PC-3 (cell line): ENCODE measurements around the gene MAP7D3. TPM values are rescaled to one million over a fixed set of nuclear protein-coding genes. Genes with fewer than 3 reads are reported as not detected.

ENCODE experiments used
- ATAC-seq: fragments of 200-7000 bp; cut with Tn5 transposase; 2 replicates; pipeline ENCODE4 v1.9.1; 2020; ENCODE audit warnings: mild to moderate bottlenecking, moderate library complexity
- BruUV-seq: library from RNA; stranded (reverse); fragments of 400-500 nt; replicated peaks from 2 replicates; lab custom pipeline; 2021; lab: Mats Ljungman, UMichigan
- CTCF ChIA-PET: fragments of 300-600 bp; sonication (Branson Sonifier 250); formaldehyde crosslinking; loops from one replicate; lab custom pipeline; 2022; ENCODE audit warnings: antibody characterized with exemption; lab: Charles Lee
- POLR2A ChIA-PET: fragments of 300-600 bp; sonication (Branson Sonifier 250); formaldehyde crosslinking; loops from one replicate; lab custom pipeline; 2022; ENCODE audit warnings: antibody characterized with exemption; ENCODE audit not compliant: unreplicated experiment; lab: Charles Lee
- DNase-seq: peaks from one replicate; pipeline ENCODE4 v3.0.0-alpha.2; 2015
- H2AFZ ChIP-seq: fragments of 300-600 bp; sonication (generic); 2 replicates; pipeline ENCODE4 v1.6.0; 2016; ENCODE audit warnings: antibody characterized with exemption, low read length
- H3F3A ChIP-seq: fragments of 300-600 bp; sonication (generic); one replicate; pipeline ENCODE4 v1.6.0; 2017; ENCODE audit warnings: antibody characterized with exemption, low read length, control low read depth, mild to moderate bottlenecking; ENCODE audit not compliant: unreplicated experiment
- H3K27ac ChIP-seq: fragments of 300-600 bp; sonication (generic); 2 replicates; pipeline ENCODE4 v1.5.1; 2016; ENCODE audit warnings: mild to moderate bottlenecking, low read length
- H3K27me3 ChIP-seq: fragments of 300-600 bp; sonication (generic); 2 replicates; pipeline ENCODE4 v1.6.1; 2016; ENCODE audit warnings: low read length, mixed read lengths
- H3K36me3 ChIP-seq: fragments of 300-600 bp; sonication (generic); 2 replicates; pipeline ENCODE4 v1.6.1; 2016; ENCODE audit warnings: low read depth, mixed run types, low read length, mixed read lengths
- H3K4me1 ChIP-seq: fragments of 300-600 bp; sonication (generic); 2 replicates; pipeline ENCODE4 v1.5.1; 2016; ENCODE audit warnings: low read length; ENCODE audit not compliant: insufficient read depth
- H3K4me2 ChIP-seq: fragments of 300-600 bp; sonication (generic); 2 replicates; pipeline ENCODE4 v1.6.0; 2016; ENCODE audit warnings: low read length
- H3K4me3 ChIP-seq: fragments of 300-600 bp; sonication (generic); 2 replicates; pipeline ENCODE4 v1.5.1; 2016; ENCODE audit warnings: mild to moderate bottlenecking, low read length, mixed read lengths
- H3K79me2 ChIP-seq: fragments of 300-600 bp; sonication (generic); 2 replicates; pipeline ENCODE4 v1.6.1; 2017; ENCODE audit warnings: low read length, mixed read lengths
- H3K9ac ChIP-seq: fragments of 300-600 bp; sonication (generic); 2 replicates; pipeline ENCODE4 v1.6.0; 2016; ENCODE audit warnings: mild to moderate bottlenecking, low read length
- H3K9me2 ChIP-seq: fragments of 300-600 bp; sonication (generic); replicated peaks from 2 replicates; pipeline ENCODE4 v1.6.1; 2016; ENCODE audit warnings: mixed run types, low read length, mixed read lengths
- H3K9me3 ChIP-seq: fragments of 300-600 bp; sonication (generic); 2 replicates; pipeline ENCODE4 v1.6.1; 2016; ENCODE audit warnings: low read length, mixed read lengths
- H4K20me1 ChIP-seq: fragments of 300-600 bp; sonication (generic); 2 replicates; pipeline ENCODE4 v1.6.1; 2016; ENCODE audit warnings: low read length, mixed read lengths
- CTCF ChIP-seq: fragments of 300-600 bp; sonication (generic); conservative IDR thresholded peaks from 2 replicates; pipeline ENCODE4 v1.5.1; 2017; ENCODE audit warnings: antibody characterized with exemption, low read depth, mild to moderate bottlenecking, low read length
- EZH2 ChIP-seq: fragments of 300-600 bp; sonication (generic); IDR thresholded peaks from one replicate; pipeline ENCODE4 v1.6.1; 2017; ENCODE audit warnings: antibody characterized with exemption, mild to moderate bottlenecking, low read length; ENCODE audit not compliant: unreplicated experiment
- EZH2phosphoT487 ChIP-seq: fragments of 300-600 bp; sonication (generic); IDR thresholded peaks from 2 replicates; pipeline ENCODE4 v1.6.1; 2018; ENCODE audit warnings: mild to moderate bottlenecking, antibody characterized with exemption, low read length, borderline replicate concordance
- intact Hi-C: fragments of 100-400 bp; cut with micrococcal nuclease; formaldehyde crosslinking; loops from 2 replicates; pipeline ENCODE4 v1.9.0; 2023
- total RNA-seq: library from RNA; depleted of rRNA; stranded (reverse); fragments of >200 nt; gene quantifications from 2 replicates; pipeline ENCODE4 v1.2.3, GENCODE V29; 2014

MAP7D3 gene
- total RNA-seq, 1 experiment from 2014 or later: 0.40 TPM

- Histone ChIP-seq H3K27me3 (no peaks in the 10 kb centered on the region), H3K4me3 (no peak overlapping the region), H3K4me1 (peaks cover 19% of the 10 kb centered on the region), H3K9ac (no peak overlapping the region), H2AFZ (no peak overlapping the region), H3F3A (no peaks in the 10 kb centered on the region), H3K27ac (no peak overlapping the region), H3K79me2 (no peaks in the 10 kb centered on the region), H3K9me2 (no peaks in the 10 kb centered on the region), H4K20me1 (no peaks in the 10 kb centered on the region), H3K4me2 (no peak overlapping the region), H3K36me3 (no peaks in the 10 kb centered on the region), H3K9me3 (no peaks in the 10 kb centered on the region)
- ATAC-seq (no peak), DNase-seq (no peak)
- BruUV-seq: TSS peak; percentile 37
- POLR2A ChIA-PET: no interaction called here
- TF ChIP-seq EZH2: no peak
- TF ChIP-seq CTCF: no peak
- TF ChIP-seq EZH2phosphoT487: no peak
- intact Hi-C loops: loop anchor here (5.0 kb wide), 1 partner anchor 56 kb away; no protein-coding TSS in a partner anchor
- CTCF ChIA-PET: no interaction called here
Observed at GRCh38 chrX:136210806-136211205, 40.4 kb downstream of the MAP7D3 start.

GRCh38 chrX:136210243-136210642, 41.0 kb downstream of the MAP7D3 start:
- H3K4me1 ChIP-seq: peaks cover 15% of the 10 kb centered on the region
- no peak for TF ChIP-seq CTCF
- TF ChIP-seq EZH2: no peak
- no peak for TF ChIP-seq EZH2phosphoT487
- intact Hi-C loops: loop anchor here (5.0 kb wide), 1 partner anchor 57 kb away; no protein-coding TSS in a partner anchor
- no peak overlapping the region for H3K9ac ChIP-seq
- H2AFZ ChIP-seq: no peak overlapping the region
- H3K27ac ChIP-seq: no peak overlapping the region
- no peak overlapping the region for H3K4me2 ChIP-seq
- ATAC-seq: no peak
- H3K9me3 ChIP-seq: no peaks in the 10 kb centered on the region
- H3K27me3 ChIP-seq: no peaks in the 10 kb centered on the region
- H3K9me2 ChIP-seq: no peaks in the 10 kb centered on the region
- DNase-seq: no peak
- no TSS peak for BruUV-seq
- H3K79me2 ChIP-seq: no peaks in the 10 kb centered on the region
- no peak overlapping the region for H3K4me3 ChIP-seq
- H3K36me3 ChIP-seq: no peaks in the 10 kb centered on the region
- H4K20me1 ChIP-seq: no peaks in the 10 kb centered on the region
- POLR2A ChIA-PET: no interaction called here
- no peaks in the 10 kb centered on the region for H3F3A ChIP-seq
- CTCF ChIA-PET: no interaction called here

GRCh38 chrX:136209751-136210150, 41.4 kb downstream of the MAP7D3 start:
- DNase-seq: no peak
- POLR2A ChIA-PET: no interaction called here

More at GRCh38 chrX:136209751-136210150, 41.4 kb downstream of the MAP7D3 start:
- H3K27me3 ChIP-seq: no peaks in the 10 kb centered on the region
- no peak overlapping the region for H3K9ac ChIP-seq
- H3K27ac ChIP-seq: no peak overlapping the region
- no peak overlapping the region for H3K4me2 ChIP-seq
- no TSS peak for BruUV-seq
- H3K9me3 ChIP-seq: no peaks in the 10 kb centered on the region
- no peaks in the 10 kb centered on the region for H4K20me1 ChIP-seq
- no peak for ATAC-seq
- CTCF ChIA-PET: interaction anchor here (1.0 kb wide), 3 partner anchors 47 to 181 kb away, joined by 3 to 14 read pairs (median 5); no protein-coding TSS in a partner anchor
- no peaks in the 10 kb centered on the region for H3K79me2 ChIP-seq
- H3F3A ChIP-seq: no peaks in the 10 kb centered on the region
- no peaks in the 10 kb centered on the region for H3K9me2 ChIP-seq
- H3K4me1 ChIP-seq: peaks cover 15% of the 10 kb centered on the region
- no peak overlapping the region for H2AFZ ChIP-seq
- no peak for TF ChIP-seq CTCF
- no peak overlapping the region for H3K4me3 ChIP-seq
- no peaks in the 10 kb centered on the region for H3K36me3 ChIP-seq
- intact Hi-C loops: loop anchor here (1.0 to 5.0 kb wide), 3 partner anchors 43 to 181 kb away; no protein-coding TSS in a partner anchor
